Thymus (tissue), 11 donors: ENCODE measurements around the gene FOXJ2. TPM values are rescaled to one million over a fixed set of nuclear protein-coding genes. Genes with fewer than 3 reads are reported as not detected.
"Not testable (repeated sequence)": the region's sequence is repeated elsewhere in the genome, so short reads cannot be mapped to it uniquely, and the experiment has no call there.

Experiments
- DNase-seq, 9 donors: peaks; one replicate each; pipeline ENCODE4 v3.0.0-alpha.2; 2013; ENCODE audit warnings: low spot score in 9 of 9, low read depth in 6 of 9, missing footprints in 1 of 9
- H3K27ac ChIP-seq, 2 donors: one replicate each; pipeline ENCODE4 v1.5.1; 2013; ENCODE audit warnings: control low read depth in 1 of 2, low read depth in 1 of 2, low read length in 1 of 2, mild to moderate bottlenecking in 1 of 2, moderate library complexity in 1 of 2
- H3K27me3 ChIP-seq, 2 donors: one replicate each; pipeline ENCODE4 v1.5.1; 2013; ENCODE audit warnings: low read length in 1 of 2; ENCODE audit not compliant: control insufficient read depth in 2 of 2, insufficient read depth in 1 of 2
- H3K36me3 ChIP-seq, 2 donors: one replicate each; pipeline ENCODE4 v1.5.1; 2013; ENCODE audit warnings: low read length in 1 of 2, mild to moderate bottlenecking in 1 of 2, moderate library complexity in 1 of 2; ENCODE audit not compliant: control insufficient read depth in 2 of 2, insufficient read depth in 2 of 2
- H3K4me1 ChIP-seq, 2 donors: one replicate each; pipeline ENCODE4 v1.5.1; 2013; ENCODE audit warnings: low read length in 2 of 2; ENCODE audit not compliant: control insufficient read depth in 2 of 2, insufficient read depth in 2 of 2
- H3K4me3 ChIP-seq, 2 donors: one replicate each; pipeline ENCODE4 v1.5.1; 2013; ENCODE audit warnings: low read length in 2 of 2, control low read depth in 1 of 2, mild to moderate bottlenecking in 1 of 2
- H3K9me3 ChIP-seq, 2 donors: one replicate each; pipeline ENCODE4 v1.5.1; 2013; ENCODE audit warnings: low read length in 1 of 2, mild to moderate bottlenecking in 1 of 2; ENCODE audit not compliant: control insufficient read depth in 2 of 2, insufficient read depth in 1 of 2
- WGBS: extraction: QIAGEN DNeasy Blood & Tissue Kit; methylation state at CpG from one replicate; pipeline ENCODE4 v1.1.7; 2013; 5-methylcytosine and 5-hydroxymethylcytosine counted together
- polyA plus RNA-seq: library from polyadenylated mRNA; stranded (reverse); fragments of 200-250 nt; gene quantifications from one replicate; pipeline ENCODE4 v1.2.3, GENCODE V29; 2013
- total RNA-seq: library from RNA; stranded (reverse); fragments of 120-200 nt; gene quantifications from one replicate; pipeline ENCODE4 v1.2.4, GENCODE V29; 2013
- donor health status: healthy.

FOXJ2 gene
- total and polyA plus RNA-seq, 2 donors = 4.4 to 8.9 TPM

GRCh38 chr12:8084351-8084750, 51.8 kb downstream of the FOXJ2 start:
- not testable (repeated sequence) for H3K4me3 ChIP-seq, H3K36me3 ChIP-seq, H3K9me3 ChIP-seq, H3K27ac ChIP-seq, H3K27me3 ChIP-seq
- peaks cover 15 to 31% of the 10 kb centered on the region in 2 donors for H3K4me1 ChIP-seq
- DNase-seq = peak in 2 of 9 donors; percentile 15 to 52
- 72% methylated on average over 3 of the region's 3 CpGs for WGBS

GRCh38 chr12:8087666-8088065, 55.1 kb downstream of the FOXJ2 start:
- peaks cover 26 to 35% of the 10 kb centered on the region in 2 donors for H3K36me3 ChIP-seq
- peak in 1 of 9 donors; percentile 23 for DNase-seq
- H3K27me3 ChIP-seq = no peaks in the 10 kb centered on the region
- peak overlapping the region in 1 of 2 donors; percentile 61 for H3K27ac ChIP-seq
- WGBS = 87% methylated on average over 2 of the region's 2 CpGs
- no peak overlapping the region for H3K4me3 ChIP-seq
- H3K4me1 ChIP-seq = peaks cover 11 to 28% of the 10 kb centered on the region in 2 donors
- H3K9me3 ChIP-seq = no peaks in the 10 kb centered on the region

- H3K27me3 ChIP-seq = no peaks in the 10 kb centered on the region
- H3K4me3 ChIP-seq = no peak overlapping the region
- 6% methylated on average over 3 of the region's 3 CpGs for WGBS
- H3K36me3 ChIP-seq = peaks cover 30 to 44% of the 10 kb centered on the region in 2 donors
- H3K9me3 ChIP-seq = no peaks in the 10 kb centered on the region
- peak in 7 of 9 donors; percentile 24 to 77 (median 45) for DNase-seq
- H3K4me1 ChIP-seq = peaks cover 7 to 22% of the 10 kb centered on the region in 2 donors
- peak overlapping the region in 1 of 2 donors; percentile 61 for H3K27ac ChIP-seq
Observed at GRCh38 chr12:8088574-8088973, 56.1 kb downstream of the FOXJ2 start.

- H3K27me3 ChIP-seq, DNase-seq, H3K9me3 ChIP-seq, H3K4me3 ChIP-seq, H3K27ac ChIP-seq: not testable (repeated sequence)
- peaks cover 30 to 50% of the 10 kb centered on the region in 2 donors for H3K36me3 ChIP-seq
- peaks cover 5 to 15% of the 10 kb centered on the region in 2 donors for H3K4me1 ChIP-seq
- WGBS = 97% methylated on average over 11 of the region's 11 CpGs
Observed at GRCh38 chr12:8089277-8089676, 56.8 kb downstream of the FOXJ2 start.

GRCh38 chr12:8089716-8090115, 57.2 kb downstream of the FOXJ2 start:
- 95% methylated on average over 5 of the region's 5 CpGs for WGBS
- DNase-seq = no peak
- no peak overlapping the region for H3K27ac ChIP-seq
- H3K4me1 ChIP-seq = peaks cover 5 to 14% of the 10 kb centered on the region in 2 donors
- no peak overlapping the region for H3K4me3 ChIP-seq
- H3K36me3 ChIP-seq = peaks cover 34 to 55% of the 10 kb centered on the region in 2 donors
- H3K27me3 ChIP-seq = no peaks in the 10 kb centered on the region
- no peaks in the 10 kb centered on the region for H3K9me3 ChIP-seq

GRCh38 chr12:8093291-8093690, 60.8 kb downstream of the FOXJ2 start:
- Histone ChIP-seq H3K9me3 (no peaks in the 10 kb centered on the region), H3K4me3 (no peak overlapping the region), H3K27me3 (no peaks in the 10 kb centered on the region), H3K4me1 (peaks cover 2 to 5% of the 10 kb centered on the region in 2 donors), H3K36me3 (peaks cover 55 to 80% of the 10 kb centered on the region in 2 donors), H3K27ac (no peak overlapping the region)
- over 99% methylated on average over 3 of the region's 3 CpGs for WGBS
- no peak for DNase-seq

GRCh38 chr12:8096281-8096915, 63.9 kb downstream of the FOXJ2 start:
- Histone ChIP-seq H3K9me3 (no peaks in the 10 kb centered on the region), H3K27ac (no peak overlapping the region), H3K4me1 (no peaks in the 10 kb centered on the region), H3K4me3 (no peak overlapping the region), H3K36me3 (peaks cover 43 to 60% of the 10 kb centered on the region in 2 donors), H3K27me3 (no peaks in the 10 kb centered on the region)
- WGBS = over 99% methylated on average over 2 of the region's 2 CpGs
- no peak for DNase-seq

GRCh38 chr12:8099235-8099634, 66.7 kb downstream of the FOXJ2 start:
- H3K9me3 ChIP-seq = no peaks in the 10 kb centered on the region
- H3K36me3 ChIP-seq = peaks cover 27 to 32% of the 10 kb centered on the region in 2 donors
- no peak for DNase-seq
- H3K27ac ChIP-seq = no peak overlapping the region
- no peaks in the 10 kb centered on the region for H3K4me1 ChIP-seq
- 98% methylated on average over 3 of the region's 3 CpGs for WGBS
- no peaks in the 10 kb centered on the region for H3K27me3 ChIP-seq
- H3K4me3 ChIP-seq = no peak overlapping the region
